ENCODE data around the gene VAV2.

GRCh38 chr9:133804199-133804598, 187.9 kb downstream of the VAV2 start:
- TF ChIP-seq CTCF (conservative IDR thresholded peaks at IDR 0.05) (no peak), ZFX (IDR thresholded peaks at IDR 0.05) (no peak)

Measured in C4-2B (cell line).